Measurements from ENCODE around the gene PIM1. TPM values are rescaled to one million over a fixed set of nuclear protein-coding genes. Genes with fewer than 3 reads are reported as not detected.

The PIM1 gene
- total and polyA plus RNA-seq, 2 experiments from 2014 or later = 14.7 to 21.5 TPM

GRCh38 chr6:37160922-37161778, 8.8 kb upstream of the PIM1 start:
- TF ChIP-seq, protein P1, sequence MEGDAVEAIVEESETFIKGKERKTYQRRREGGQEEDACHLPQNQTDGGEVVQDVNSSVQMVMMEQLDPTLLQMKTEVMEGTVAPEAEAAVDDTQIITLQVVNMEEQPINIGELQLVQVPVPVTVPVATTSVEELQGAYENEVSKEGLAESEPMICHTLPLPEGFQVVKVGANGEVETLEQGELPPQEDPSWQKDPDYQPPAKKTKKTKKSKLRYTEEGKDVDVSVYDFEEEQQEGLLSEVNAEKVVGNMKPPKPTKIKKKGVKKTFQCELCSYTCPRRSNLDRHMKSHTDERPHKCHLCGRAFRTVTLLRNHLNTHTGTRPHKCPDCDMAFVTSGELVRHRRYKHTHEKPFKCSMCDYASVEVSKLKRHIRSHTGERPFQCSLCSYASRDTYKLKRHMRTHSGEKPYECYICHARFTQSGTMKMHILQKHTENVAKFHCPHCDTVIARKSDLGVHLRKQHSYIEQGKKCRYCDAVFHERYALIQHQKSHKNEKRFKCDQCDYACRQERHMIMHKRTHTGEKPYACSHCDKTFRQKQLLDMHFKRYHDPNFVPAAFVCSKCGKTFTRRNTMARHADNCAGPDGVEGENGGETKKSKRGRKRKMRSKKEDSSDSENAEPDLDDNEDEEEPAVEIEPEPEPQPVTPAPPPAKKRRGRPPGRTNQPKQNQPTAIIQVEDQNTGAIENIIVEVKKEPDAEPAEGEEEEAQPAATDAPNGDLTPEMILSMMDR (IDR thresholded peaks at IDR 0.05; ENCODE audit: low read depth, low read length) = no peak
- Histone ChIP-seq H3K27me3 (no peaks in the 10 kb centered on the region), H3K9me3 (ENCODE audit: low read depth) (no peaks in the 10 kb centered on the region), H3K36me3 (no peaks in the 10 kb centered on the region), H3K4me3 (no peak overlapping the region), H3K27ac (no peak overlapping the region), H3K4me1 (ENCODE audit: low read depth) (no peaks in the 10 kb centered on the region)
- DNase-seq (ENCODE audit: low read depth in 1 of 2, low spot score in 1 of 2) = peak in 1 of 2 donors; percentile 87

GRCh38 chr6:37162740-37163139, 7.2 kb upstream of the PIM1 start:
- H3K27ac ChIP-seq = no peak overlapping the region
- H3K27me3 ChIP-seq = no peaks in the 10 kb centered on the region
- TF ChIP-seq, protein P1 (IDR thresholded peaks at IDR 0.05; ENCODE audit: low read depth, low read length) = no peak

DNA sequence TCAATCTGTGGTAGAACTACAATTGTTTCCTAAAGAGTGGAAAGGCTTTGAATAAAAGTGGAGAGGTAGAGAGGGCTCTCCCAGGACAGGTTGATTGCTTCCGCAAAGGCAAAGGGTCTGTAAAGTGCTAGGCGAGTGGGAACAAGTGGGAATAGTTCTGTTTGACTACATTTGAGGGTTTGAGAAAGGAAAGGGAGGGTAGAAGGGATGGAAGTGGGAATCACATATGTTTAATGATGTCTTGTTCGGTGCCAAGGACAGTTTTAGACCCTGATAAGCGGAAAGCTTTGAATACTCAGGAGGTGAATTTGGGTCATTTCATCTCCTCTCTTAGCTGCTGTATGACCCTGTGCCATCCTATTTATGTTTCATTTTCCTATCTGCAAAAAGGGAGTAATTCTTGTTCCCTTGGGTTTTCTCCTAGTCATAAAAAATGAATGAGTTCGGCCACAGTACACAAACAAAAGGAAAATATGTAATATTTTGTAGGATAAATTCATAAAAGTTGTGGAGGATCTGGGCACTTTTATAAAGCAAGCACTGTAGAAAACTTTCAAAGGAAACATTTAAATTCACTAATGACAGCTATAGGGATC, 1.7 kb upstream of the PIM1 start:
- Histone ChIP-seq H3K9me3 (ENCODE audit: low read depth) (no peaks in the 10 kb centered on the region), H3K36me3 (peaks cover 5% of the 10 kb centered on the region), H3K27ac (no peak overlapping the region), H3K27me3 (no peaks in the 10 kb centered on the region), H3K4me1 (ENCODE audit: low read depth) (peaks cover 4% of the 10 kb centered on the region), H3K4me3 (no peak overlapping the region)
- DNase-seq (ENCODE audit: low read depth in 1 of 2, low spot score in 1 of 2) = no peak
- TF ChIP-seq, protein P1 (IDR thresholded peaks at IDR 0.05; ENCODE audit: low read depth, low read length) = no peak

More at GRCh38 chr6:37162740-37163139, 7.2 kb upstream of the PIM1 start:
- DNase-seq (ENCODE audit: low read depth in 1 of 2, low spot score in 1 of 2) = no peak
- H3K36me3 ChIP-seq = no peaks in the 10 kb centered on the region
- no peaks in the 10 kb centered on the region for H3K9me3 ChIP-seq (ENCODE audit: low read depth)
- no peak overlapping the region for H3K4me3 ChIP-seq
- no peaks in the 10 kb centered on the region for H3K4me1 ChIP-seq (ENCODE audit: low read depth)

DNA sequence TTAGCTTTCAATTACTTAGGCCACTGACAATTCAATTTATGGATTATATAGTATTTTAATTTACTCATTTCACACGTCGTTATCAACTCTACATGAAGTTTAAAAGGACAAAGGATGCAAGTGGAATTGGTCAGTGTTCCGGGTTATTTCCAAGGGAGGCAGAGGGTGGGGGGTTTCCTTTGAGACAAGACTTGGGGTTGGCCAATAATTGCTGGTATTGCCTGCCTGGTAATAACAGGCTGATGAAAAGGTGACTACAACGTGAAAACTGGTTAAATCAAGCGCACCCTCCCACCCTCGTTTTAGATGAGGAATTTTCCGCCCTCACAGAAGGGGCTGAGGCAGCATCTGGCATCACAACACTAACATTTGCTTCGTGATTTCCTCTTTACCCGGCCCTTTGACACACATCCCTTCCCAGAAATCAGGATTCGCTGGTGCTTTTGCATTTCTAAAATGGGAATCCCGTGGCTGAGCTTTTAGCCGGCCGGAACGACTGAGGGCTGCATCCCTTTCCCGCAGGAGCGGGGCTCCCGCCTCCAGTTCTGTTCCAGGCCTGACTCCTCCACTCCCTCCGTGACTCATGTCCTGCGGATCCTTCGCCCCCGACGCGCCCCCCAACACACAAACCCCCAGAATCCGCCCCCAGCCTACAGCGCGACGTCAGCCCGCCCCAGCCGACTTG, 999 bp upstream of the PIM1 start:
- Histone ChIP-seq H3K9me3 (ENCODE audit: low read depth) (no peaks in the 10 kb centered on the region), H3K27me3 (no peaks in the 10 kb centered on the region), H3K27ac (peak overlapping the region; percentile 71), H3K36me3 (peaks cover 12% of the 10 kb centered on the region), H3K4me1 (ENCODE audit: low read depth) (peaks cover 4% of the 10 kb centered on the region), H3K4me3 (peak overlapping the region; percentile 40)
- TF ChIP-seq, protein P1 (IDR thresholded peaks at IDR 0.05; ENCODE audit: low read depth, low read length) = no peak
- peak in 1 of 2 donors; percentile 40 for DNase-seq (ENCODE audit: low read depth in 1 of 2, low spot score in 1 of 2)

DNA sequence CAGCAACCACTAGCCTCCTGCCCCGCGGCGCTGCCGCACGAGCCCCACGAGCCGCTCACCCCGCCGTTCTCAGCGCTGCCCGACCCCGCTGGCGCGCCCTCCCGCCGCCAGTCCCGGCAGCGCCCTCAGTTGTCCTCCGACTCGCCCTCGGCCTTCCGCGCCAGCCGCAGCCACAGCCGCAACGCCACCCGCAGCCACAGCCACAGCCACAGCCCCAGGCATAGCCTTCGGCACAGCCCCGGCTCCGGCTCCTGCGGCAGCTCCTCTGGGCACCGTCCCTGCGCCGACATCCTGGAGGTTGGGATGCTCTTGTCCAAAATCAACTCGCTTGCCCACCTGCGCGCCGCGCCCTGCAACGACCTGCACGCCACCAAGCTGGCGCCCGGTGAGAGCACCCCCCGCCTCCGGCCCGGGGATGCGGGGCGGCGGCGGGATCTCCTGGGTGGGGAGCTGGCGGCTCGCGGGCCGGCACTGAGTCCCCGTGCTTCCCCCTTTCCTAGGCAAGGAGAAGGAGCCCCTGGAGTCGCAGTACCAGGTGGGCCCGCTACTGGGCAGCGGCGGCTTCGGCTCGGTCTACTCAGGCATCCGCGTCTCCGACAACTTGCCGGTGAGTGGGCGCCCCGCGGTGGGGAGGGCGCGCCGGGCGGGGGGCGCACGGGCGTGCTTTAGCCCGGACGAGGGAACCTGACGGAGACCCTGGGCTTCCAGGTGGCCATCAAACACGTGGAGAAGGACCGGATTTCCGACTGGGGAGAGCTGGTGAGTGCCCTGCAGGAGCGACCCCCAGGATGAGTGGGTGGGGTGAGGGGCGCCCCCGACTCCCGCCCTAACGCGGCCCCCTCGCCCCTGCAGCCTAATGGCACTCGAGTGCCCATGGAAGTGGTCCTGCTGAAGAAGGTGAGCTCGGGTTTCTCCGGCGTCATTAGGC, 585 bp downstream of the PIM1 start:
- TF ChIP-seq, protein P1 (IDR thresholded peaks at IDR 0.05; ENCODE audit: low read depth, low read length) = peak; percentile 17

More for the DNA sequence above, 585 bp downstream of the PIM1 start:
- Histone ChIP-seq H3K4me3 (peak overlapping the region; percentile 99), H3K27me3 (no peaks in the 10 kb centered on the region), H3K9me3 (ENCODE audit: low read depth) (no peaks in the 10 kb centered on the region), H3K27ac (peak overlapping the region; percentile 85), H3K36me3 (peaks cover 21% of the 10 kb centered on the region), H3K4me1 (ENCODE audit: low read depth) (peaks cover 4% of the 10 kb centered on the region)
- peak; percentile 60 to 73 for DNase-seq (ENCODE audit: low read depth in 1 of 2, low spot score in 1 of 2)
